Upper lobe of left lung (tissue), 4 donors: ENCODE measurements around the gene MEIS1.

ENCODE experiments used
- EP300 ChIP-seq, 4 donors: sonication (generic); formaldehyde crosslinking; IDR thresholded peaks; one replicate each; pipeline ENCODE4 v1.5.1; 2017; ENCODE audit warnings: antibody characterized with exemption in 4 of 4, control low read depth in 2 of 4
- TF ChIP-seq, protein P1 (sequence below), 6 experiments: fragments of 450-650 bp in 4 of 6; fragments of 200-600 bp in 2 of 6; sonication (generic) in 2 of 6; IDR thresholded peaks; one replicate each; pipeline ENCODE4 v1.5.1; 2016 to 2019; ENCODE audit warnings: antibody characterized with exemption in 6 of 6

GRCh38 chr2:66526180-66526579, 91.3 kb downstream of the MEIS1 start:
- no peak for TF ChIP-seq EP300 (IDR thresholded peaks at IDR 0.05)
- TF ChIP-seq, protein P1, sequence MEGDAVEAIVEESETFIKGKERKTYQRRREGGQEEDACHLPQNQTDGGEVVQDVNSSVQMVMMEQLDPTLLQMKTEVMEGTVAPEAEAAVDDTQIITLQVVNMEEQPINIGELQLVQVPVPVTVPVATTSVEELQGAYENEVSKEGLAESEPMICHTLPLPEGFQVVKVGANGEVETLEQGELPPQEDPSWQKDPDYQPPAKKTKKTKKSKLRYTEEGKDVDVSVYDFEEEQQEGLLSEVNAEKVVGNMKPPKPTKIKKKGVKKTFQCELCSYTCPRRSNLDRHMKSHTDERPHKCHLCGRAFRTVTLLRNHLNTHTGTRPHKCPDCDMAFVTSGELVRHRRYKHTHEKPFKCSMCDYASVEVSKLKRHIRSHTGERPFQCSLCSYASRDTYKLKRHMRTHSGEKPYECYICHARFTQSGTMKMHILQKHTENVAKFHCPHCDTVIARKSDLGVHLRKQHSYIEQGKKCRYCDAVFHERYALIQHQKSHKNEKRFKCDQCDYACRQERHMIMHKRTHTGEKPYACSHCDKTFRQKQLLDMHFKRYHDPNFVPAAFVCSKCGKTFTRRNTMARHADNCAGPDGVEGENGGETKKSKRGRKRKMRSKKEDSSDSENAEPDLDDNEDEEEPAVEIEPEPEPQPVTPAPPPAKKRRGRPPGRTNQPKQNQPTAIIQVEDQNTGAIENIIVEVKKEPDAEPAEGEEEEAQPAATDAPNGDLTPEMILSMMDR (IDR thresholded peaks at IDR 0.05) = no peak
